B cell (primary cell): Measurements from ENCODE around the gene VENTX.

ENCODE experiments used
- EZH2 ChIP-seq: IDR thresholded peaks from 2 replicates; pipeline ENCODE4 v1.6.1; 2012; ENCODE audit warnings: borderline replicate concordance, low read depth, mild to moderate bottlenecking, moderate library complexity, low read length; ENCODE audit not compliant: insufficient read depth, poor library complexity, severe bottlenecking
- TF ChIP-seq, protein P1 (sequence below): fragments of 200-600 bp; IDR thresholded peaks from one replicate; pipeline ENCODE4 v1.8.0; 2022; ENCODE audit warnings: antibody characterized with exemption, mild to moderate bottlenecking

DNA sequence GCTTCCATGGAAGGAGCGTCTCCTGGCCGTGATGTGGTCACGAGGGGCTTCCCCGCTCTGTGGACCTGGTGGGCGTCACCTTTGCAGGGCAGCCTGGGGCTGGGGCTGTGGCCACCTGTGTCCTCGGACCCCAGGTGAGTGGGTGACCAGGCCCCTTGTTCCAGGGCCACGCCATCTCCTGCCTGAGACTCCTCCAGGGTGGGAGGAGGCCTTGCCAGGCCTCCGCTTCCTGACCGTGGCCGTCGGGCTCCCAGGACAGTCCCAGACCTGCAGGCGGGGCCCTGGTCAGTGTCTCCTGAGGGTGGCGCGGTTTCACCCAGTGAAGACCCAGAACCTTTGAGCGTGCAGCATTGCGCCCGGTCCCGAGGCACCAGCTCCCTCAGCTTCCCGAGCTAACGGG is 28.0 kb upstream of the VENTX start:
- no peak for TF ChIP-seq EZH2
- TF ChIP-seq, protein P1, sequence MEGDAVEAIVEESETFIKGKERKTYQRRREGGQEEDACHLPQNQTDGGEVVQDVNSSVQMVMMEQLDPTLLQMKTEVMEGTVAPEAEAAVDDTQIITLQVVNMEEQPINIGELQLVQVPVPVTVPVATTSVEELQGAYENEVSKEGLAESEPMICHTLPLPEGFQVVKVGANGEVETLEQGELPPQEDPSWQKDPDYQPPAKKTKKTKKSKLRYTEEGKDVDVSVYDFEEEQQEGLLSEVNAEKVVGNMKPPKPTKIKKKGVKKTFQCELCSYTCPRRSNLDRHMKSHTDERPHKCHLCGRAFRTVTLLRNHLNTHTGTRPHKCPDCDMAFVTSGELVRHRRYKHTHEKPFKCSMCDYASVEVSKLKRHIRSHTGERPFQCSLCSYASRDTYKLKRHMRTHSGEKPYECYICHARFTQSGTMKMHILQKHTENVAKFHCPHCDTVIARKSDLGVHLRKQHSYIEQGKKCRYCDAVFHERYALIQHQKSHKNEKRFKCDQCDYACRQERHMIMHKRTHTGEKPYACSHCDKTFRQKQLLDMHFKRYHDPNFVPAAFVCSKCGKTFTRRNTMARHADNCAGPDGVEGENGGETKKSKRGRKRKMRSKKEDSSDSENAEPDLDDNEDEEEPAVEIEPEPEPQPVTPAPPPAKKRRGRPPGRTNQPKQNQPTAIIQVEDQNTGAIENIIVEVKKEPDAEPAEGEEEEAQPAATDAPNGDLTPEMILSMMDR: no peak
